IMR-90 (cell line): Measurements from ENCODE around the gene GSTA1. TPM values are rescaled to one million over a fixed set of nuclear protein-coding genes. Genes with fewer than 3 reads are reported as not detected.

ENCODE experiments used
- ATAC-seq: fragments of 200-7000 bp; cut with Tn5 transposase; 2 replicates; pipeline ENCODE4 v1.9.1; 2020; ENCODE audit warnings: low read depth, mild to moderate bottlenecking, moderate library complexity
- BruUV-seq: library from RNA; stranded (reverse); fragments of 400-500 nt; replicated peaks from 2 replicates; lab custom pipeline; 2021; lab: Mats Ljungman, UMichigan
- CTCF ChIA-PET: fragments of 300-600 bp; formaldehyde crosslinking; extraction: SDS; loops from one replicate; lab custom pipeline; 2021; ENCODE audit warnings: antibody characterized with exemption; lab: Yijun Ruan, JAX
- POLR2A ChIA-PET: fragments of 300-600 bp; sonication (Branson Sonifier 250); formaldehyde crosslinking; loops from one replicate; lab custom pipeline; 2022; ENCODE audit warnings: antibody characterized with exemption; ENCODE audit not compliant: unreplicated experiment; lab: Charles Lee
- DNase-seq: peaks from one replicate; pipeline ENCODE4 v3.0.0; 2013
- H2AFZ ChIP-seq: replicated peaks from 2 replicates; pipeline ENCODE3; 2013; ENCODE audit warnings: low read length, mild to moderate bottlenecking; ENCODE audit not compliant: poor library complexity
- H2AK5ac ChIP-seq: 2 replicates; pipeline ENCODE4 v1.6.1; 2013; ENCODE audit warnings: low read depth, low read length, inconsistent platforms
- H2AK9ac ChIP-seq: replicated peaks from 2 replicates; pipeline ENCODE3; 2013; ENCODE audit warnings: mild to moderate bottlenecking, low read depth, low read length, moderate library complexity; ENCODE audit not compliant: poor library complexity
- H2BK120ac ChIP-seq: 2 replicates; pipeline ENCODE4 v1.6.1; 2013; ENCODE audit warnings: low read depth, low read length, inconsistent platforms
- H2BK15ac ChIP-seq: 3 replicates; pipeline ENCODE4 v1.6.1; 2013; ENCODE audit warnings: low read depth, low read length, inconsistent platforms
- H2BK20ac ChIP-seq: 2 replicates; pipeline ENCODE4 v1.6.1; 2013; ENCODE audit warnings: low read depth, mild to moderate bottlenecking, inconsistent platforms, low read length, moderate library complexity
- H2BK5ac ChIP-seq: 2 replicates; pipeline ENCODE4 v1.6.1; 2013; ENCODE audit warnings: mild to moderate bottlenecking, low read depth, low read length, inconsistent platforms; ENCODE audit not compliant: poor library complexity, severe bottlenecking
- H3K14ac ChIP-seq: replicated peaks from 2 replicates; pipeline ENCODE4 v1.6.1; 2013; ENCODE audit warnings: low read depth, low read length, inconsistent platforms
- H3K18ac ChIP-seq: 2 replicates; pipeline ENCODE4 v1.6.1; 2013; ENCODE audit warnings: low read depth, low read length, control low read depth
- H3K23ac ChIP-seq: 2 replicates; pipeline ENCODE4 v1.6.1; 2013; ENCODE audit warnings: low read depth, low read length, inconsistent platforms
- H3K27ac ChIP-seq: 2 replicates; pipeline ENCODE4 v1.5.1; 2013; ENCODE audit warnings: mild to moderate bottlenecking, control low read depth, low read length; ENCODE audit not compliant: insufficient read depth
- H3K27me3 ChIP-seq: 2 replicates; pipeline ENCODE4 v1.6.1; 2013; ENCODE audit warnings: low read length; ENCODE audit not compliant: control insufficient read depth, insufficient read depth
- H3K36me3 ChIP-seq: 2 replicates; pipeline ENCODE4 v1.6.1; 2013; ENCODE audit warnings: low read length, mixed read lengths; ENCODE audit not compliant: control insufficient read depth, insufficient read depth
- H3K4ac ChIP-seq: 2 replicates; pipeline ENCODE4 v1.6.1; 2013; ENCODE audit warnings: low read depth, low read length, inconsistent platforms
- H3K4me1 ChIP-seq: 2 replicates; pipeline ENCODE4 v1.6.1; 2013; ENCODE audit warnings: low read length, mixed read lengths; ENCODE audit not compliant: control insufficient read depth, insufficient read depth
- H3K4me2 ChIP-seq: 2 replicates; pipeline ENCODE4 v1.6.1; 2013; ENCODE audit warnings: low read depth, mild to moderate bottlenecking, control low read depth, low read length, moderate library complexity
- H3K4me3 ChIP-seq: 2 replicates; pipeline ENCODE4 v1.5.1; 2013; ENCODE audit warnings: low read depth, mild to moderate bottlenecking, control low read depth, low read length, moderate library complexity; ENCODE audit not compliant: insufficient read depth
- H3K56ac ChIP-seq: 2 replicates; pipeline ENCODE4 v1.6.1; 2013; ENCODE audit warnings: low read length, inconsistent platforms; ENCODE audit not compliant: insufficient read depth; ENCODE audit errors: extremely low read depth
- H3K79me1 ChIP-seq, 2 experiments: 2 replicates each; pipeline ENCODE4 v1.6.1; 2013; ENCODE audit warnings: low read length in 2 of 2, inconsistent platforms in 1 of 2, low read depth in 1 of 2
- H3K9ac ChIP-seq: 2 replicates; pipeline ENCODE4 v1.6.1; 2013; ENCODE audit warnings: low read depth, low read length, control low read depth
- H3K9me1 ChIP-seq: 2 replicates; pipeline ENCODE4 v1.6.1; 2013; ENCODE audit warnings: low read length, inconsistent platforms; ENCODE audit not compliant: insufficient read depth
- H3K9me3 ChIP-seq: 2 replicates; pipeline ENCODE4 v1.6.1; 2013; ENCODE audit warnings: low read length; ENCODE audit not compliant: control insufficient read depth, insufficient read depth
- H4K20me1 ChIP-seq: 2 replicates; pipeline ENCODE4 v1.6.1; 2013; ENCODE audit warnings: low read length, inconsistent platforms; ENCODE audit not compliant: insufficient read depth
- H4K5ac ChIP-seq: 2 replicates; pipeline ENCODE4 v1.6.1; 2013; ENCODE audit warnings: mild to moderate bottlenecking, low read depth, low read length, control low read depth
- H4K8ac ChIP-seq, 2 experiments: 2 replicates each; pipeline ENCODE4 v1.6.1; 2013; ENCODE audit warnings: low read depth in 2 of 2, low read length in 2 of 2, control low read depth in 1 of 2, inconsistent platforms in 1 of 2
- H4K91ac ChIP-seq: 2 replicates; pipeline ENCODE4 v1.6.1; 2013; ENCODE audit warnings: low read depth, low read length, inconsistent platforms; ENCODE audit not compliant: insufficient read depth
- BHLHE40 ChIP-seq: fragments of 150-350 bp; IDR thresholded peaks from 2 replicates; pipeline ENCODE4 v1.6.1; 2016; ENCODE audit warnings: mild to moderate bottlenecking, low read depth, low read length
- CEBPB ChIP-seq: IDR thresholded peaks from 2 replicates; pipeline ENCODE4 v1.6.1; 2012; ENCODE audit warnings: low read depth, low read length, improper control_type of control experiment
- CHD1 ChIP-seq: IDR thresholded peaks from 2 replicates; pipeline ENCODE4 v1.6.1; 2012; ENCODE audit warnings: low read depth, low read length, improper control_type of control experiment
- CTCF ChIP-seq: conservative IDR thresholded peaks from 2 replicates; pipeline ENCODE4 v1.5.1; 2012; ENCODE audit warnings: mild to moderate bottlenecking, low read depth, low read length, improper control_type of control experiment
- ELK1 ChIP-seq: fragments of 150-350 bp; IDR thresholded peaks from 2 replicates; pipeline ENCODE4 v1.6.1; 2016; ENCODE audit warnings: low read depth, mild to moderate bottlenecking, low read length, moderate library complexity, borderline replicate concordance
- FOS ChIP-seq: fragments of 150-350 bp; IDR thresholded peaks from 2 replicates; pipeline ENCODE4 v1.6.1; 2016; ENCODE audit warnings: low read depth, low read length
- MAFK ChIP-seq: IDR thresholded peaks from 2 replicates; pipeline ENCODE4 v1.6.1; 2012; ENCODE audit warnings: low read depth, low read length, improper control_type of control experiment
- MAZ ChIP-seq: IDR thresholded peaks from 2 replicates; pipeline ENCODE4 v1.6.1; 2012; ENCODE audit warnings: low read depth, mild to moderate bottlenecking, low read length, improper control_type of control experiment, moderate library complexity, borderline replicate concordance
- MXI1 ChIP-seq: IDR thresholded peaks from 2 replicates; pipeline ENCODE4 v1.6.1; 2012; ENCODE audit warnings: low read depth, mild to moderate bottlenecking, low read length, moderate library complexity, borderline replicate concordance
- NFE2L2 ChIP-seq: fragments of 150-350 bp; IDR thresholded peaks from 2 replicates; pipeline ENCODE4 v1.6.1; 2016; ENCODE audit warnings: low read depth, mild to moderate bottlenecking, low read length
- POLR2A ChIP-seq: IDR thresholded peaks from 2 replicates; pipeline ENCODE4 v1.6.1; 2012; ENCODE audit warnings: mild to moderate bottlenecking, low read depth, low read length
- RAD21 ChIP-seq: IDR thresholded peaks from 2 replicates; pipeline ENCODE4 v1.6.1; 2012; ENCODE audit warnings: low read length, improper control_type of control experiment
- RCOR1 ChIP-seq: IDR thresholded peaks from 2 replicates; pipeline ENCODE4 v1.6.1; 2012; ENCODE audit warnings: mild to moderate bottlenecking, low read length, improper control_type of control experiment; ENCODE audit not compliant: insufficient replicate concordance
- RFX5 ChIP-seq: IDR thresholded peaks from 2 replicates; pipeline ENCODE4 v1.8.0; 2012; ENCODE audit warnings: low read depth, mild to moderate bottlenecking, low read length, moderate library complexity
- SMC3 ChIP-seq: fragments of 150-350 bp; IDR thresholded peaks from 2 replicates; pipeline ENCODE4 v1.6.1; 2016; ENCODE audit warnings: low read depth, mild to moderate bottlenecking, antibody characterized with exemption, low read length, moderate library complexity
- USF2 ChIP-seq: fragments of 150-350 bp; IDR thresholded peaks from 2 replicates; pipeline ENCODE4 v1.6.1; 2017; ENCODE audit warnings: mild to moderate bottlenecking, antibody characterized with exemption, low read length, low read depth
- WGBS, 2 experiments: methylation state at CpG; one replicate each; pipeline versions ENCODE4 v1.1.5 to v1.1.7; 2013; ENCODE audit warnings: missing lambda C conversion rate in 2 of 2; ENCODE audit not compliant: insufficient read length in 1 of 2; ENCODE audit errors: extremely low coverage in 2 of 2; 5-methylcytosine and 5-hydroxymethylcytosine counted together
- dilution Hi-C: fragments of 300-500 bp; cut with HindIII; formaldehyde crosslinking; loops from one replicate; pipeline ENCODE4 v1.14.3; 2018; ENCODE audit warnings: low sequenced_read_pairs; ENCODE audit not compliant: unreplicated experiment
- in situ Hi-C: fragments of 300-500 bp; cut with MboI; formaldehyde crosslinking; loops from 3 replicates; pipeline ENCODE4 v1.14.3; 2019; ENCODE audit warnings: low sequenced_read_pairs, inconsistent platforms, mixed read lengths
- intact Hi-C: fragments of 100-400 bp; cut with micrococcal nuclease; formaldehyde crosslinking; loops from 2 replicates; pipeline ENCODE4 v1.10.0; 2022
- polyA plus RNA-seq, 3 experiments: library from polyadenylated mRNA; depleted of rRNA; stranded (reverse); fragments of >200 nt; gene quantifications; 2 replicates each; pipeline ENCODE4 v1.2.3, GENCODE V29; 2012; ENCODE audit warnings: low replicate concordance in 1 of 3
- total RNA-seq: library from RNA; depleted of rRNA; stranded (reverse); fragments of >200 nt; gene quantifications from 2 replicates; pipeline ENCODE4 v1.2.3, GENCODE V29; 2012

The GSTA1 gene
- total and polyA plus RNA-seq, 2 of the 4 experiments (the other 2 are of a cell fraction), result 0.18 to 0.31 TPM

GRCh38 chr6:52826513-52826912 lies 22.9 kb upstream of the GSTA1 start:
- Histone ChIP-seq H3K27me3 (peaks cover 2% of the 10 kb centered on the region; the same call in 1 of the 2 replicates), H3K18ac (no peak overlapping the region), H2AK9ac (no peak overlapping the region), H3K4ac (no peak overlapping the region), H3K4me3 (no peak overlapping the region), H2BK5ac (no peak overlapping the region), H3K36me3 (no peaks in the 10 kb centered on the region), H3K9me1 (no peaks in the 10 kb centered on the region), H3K4me1 (no peaks in the 10 kb centered on the region), H4K91ac (no peak overlapping the region), H2BK15ac (no peak overlapping the region), H3K27ac (no peak overlapping the region), H2BK20ac (no peak overlapping the region), H4K20me1 (no peaks in the 10 kb centered on the region), H3K14ac (no peak overlapping the region), H3K23ac (no peak overlapping the region), H2BK120ac (no peak overlapping the region), H3K4me2 (no peak overlapping the region), H2AFZ (no peak overlapping the region), H4K5ac (no peak overlapping the region), H3K9me3 (peaks cover 5% of the 10 kb centered on the region), H3K56ac (no peak overlapping the region), H4K8ac (no peak overlapping the region), H3K79me1 (no peaks in the 10 kb centered on the region), H2AK5ac (no peak overlapping the region), H3K9ac (no peak overlapping the region)
- DNase-seq (no peak), ATAC-seq (no peak)
- intact Hi-C loops (loop anchor here (1.0 kb wide), 1 partner anchor 40 kb away; no protein-coding TSS in a partner anchor), dilution Hi-C loops (no loop called here), in situ Hi-C loops (loop anchor here (5.0 kb wide), 1 partner anchor 39 kb away; no protein-coding TSS in a partner anchor)
- no CpG with 5 or more reads among the region's 1 CpG for WGBS, 2 experiments
- TF ChIP-seq CTCF, result no peak
- TF ChIP-seq CEBPB, result no peak
- no peak for TF ChIP-seq MXI1
- no peak for TF ChIP-seq POLR2A
- TF ChIP-seq FOS, result no peak
- no peak for TF ChIP-seq RFX5
- no peak for TF ChIP-seq RAD21
- TF ChIP-seq ELK1, result no peak
- no peak for TF ChIP-seq MAZ
- no peak for TF ChIP-seq NFE2L2
- no peak for TF ChIP-seq RCOR1
- no peak for TF ChIP-seq USF2
- TF ChIP-seq MAFK, result no peak
- no peak for TF ChIP-seq SMC3
- no peak for TF ChIP-seq CHD1
- TF ChIP-seq BHLHE40, result no peak
- ChIA-PET POLR2A (no interaction called here), CTCF (no interaction called here)
- BruUV-seq, result no TSS peak
